ENCODE data around the gene ABHD16B.
"Not testable (repeated sequence)": the region's sequence is repeated elsewhere in the genome, so short reads cannot be mapped to it uniquely, and the experiment has no call there.

Gene ABHD16B

GRCh38 chr20:63856098-63856511, 5.2 kb upstream of the ABHD16B start:
- DNase-seq: no peak

DNA sequence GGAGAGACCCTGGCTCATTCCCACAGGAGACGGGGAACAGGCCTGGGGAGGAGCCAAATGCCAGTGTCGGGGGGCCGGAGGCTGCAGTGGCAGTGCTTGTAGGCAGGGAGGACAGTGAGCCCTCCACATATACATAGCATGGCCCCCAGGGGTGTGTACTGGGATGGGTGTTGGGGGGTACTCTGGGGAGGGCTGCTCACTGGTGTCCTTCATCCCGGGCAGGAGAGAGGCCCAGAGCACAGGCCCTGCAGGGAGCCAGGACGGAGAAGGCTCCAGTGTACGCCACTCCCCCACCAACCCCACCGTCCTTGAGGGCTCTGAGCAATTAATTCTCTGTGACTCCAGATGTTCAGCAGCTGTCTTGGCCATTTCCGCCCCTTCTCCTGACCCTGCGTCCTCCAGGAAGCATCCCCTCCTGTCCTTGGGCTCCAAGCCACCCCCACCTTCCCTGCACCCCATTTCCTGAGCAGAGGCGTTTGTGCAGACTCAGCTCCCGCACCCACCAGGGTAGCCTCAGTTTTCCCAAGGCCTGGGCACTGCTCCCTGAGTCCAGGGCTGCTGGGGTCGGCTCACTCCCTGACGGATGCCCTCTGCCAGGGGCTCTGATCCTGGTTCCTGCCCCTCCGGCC, 3.4 kb upstream of the ABHD16B start:
- DNase-seq: no peak

DNA sequence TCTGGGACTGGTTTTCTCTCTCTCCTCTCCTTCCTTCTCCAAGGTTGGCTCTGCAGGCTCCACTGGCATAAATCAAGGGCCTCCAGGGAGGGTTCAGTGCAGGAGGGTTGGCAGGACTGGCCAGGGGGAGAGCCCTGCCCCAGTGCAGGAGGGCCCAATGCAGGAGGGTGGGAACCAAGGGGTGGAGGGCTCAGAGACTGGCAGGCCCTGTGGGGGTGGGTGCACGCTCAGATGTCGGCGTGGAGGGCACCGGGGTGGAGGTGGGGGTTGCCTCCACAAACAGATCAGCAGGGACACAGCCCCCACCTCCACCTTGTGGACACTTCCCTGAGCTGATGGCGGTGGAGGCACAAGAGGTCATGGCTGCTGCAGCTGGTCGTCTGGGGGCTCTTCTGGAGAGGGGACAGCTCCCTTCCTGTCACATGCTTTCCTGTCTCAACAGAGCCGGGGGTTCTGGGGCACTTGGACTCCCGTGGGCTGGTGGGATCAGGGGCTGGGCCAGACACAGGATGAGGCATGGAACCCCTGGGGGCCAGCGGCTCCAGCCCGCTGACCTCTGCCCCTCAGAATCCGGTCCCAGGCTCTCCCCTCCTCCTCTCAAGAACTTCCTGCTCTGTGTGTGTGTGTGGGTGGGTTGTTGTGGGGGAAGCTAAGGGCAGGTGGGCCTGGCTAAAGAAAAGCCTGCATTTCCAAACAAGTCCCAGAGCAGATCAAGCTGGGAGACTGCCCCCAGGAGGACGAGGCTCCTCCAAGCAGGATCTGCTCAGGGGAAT, 2.7 kb upstream of the ABHD16B start:
- no peak for DNase-seq

DNA sequence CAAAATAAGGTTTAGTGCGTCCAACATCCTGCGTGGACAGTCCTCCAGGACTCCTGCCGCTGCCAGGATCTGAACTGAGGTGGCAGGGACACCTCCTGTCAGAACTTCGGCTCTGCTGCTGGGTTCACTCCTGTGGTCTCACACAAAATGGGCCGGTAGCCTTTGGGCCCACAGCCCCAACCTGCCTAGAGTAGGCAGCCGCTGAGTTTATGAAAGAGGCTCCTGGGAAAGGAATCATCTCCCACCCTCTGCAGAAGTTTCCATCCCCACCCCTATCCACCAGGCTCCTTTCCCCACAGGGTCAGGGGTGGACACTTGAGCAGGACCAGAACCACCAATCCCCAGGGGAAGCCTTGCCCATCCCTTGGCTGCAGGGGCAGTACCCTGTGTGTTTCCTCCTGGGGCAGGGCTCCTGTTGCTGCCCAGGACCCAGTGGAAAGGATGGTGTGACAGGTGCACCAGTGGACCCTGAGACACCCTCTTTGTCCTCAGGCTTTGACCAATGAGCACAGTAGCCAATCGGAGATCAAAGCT, 2.1 kb upstream of the ABHD16B start:
- DNase-seq: peak in 1 of 2 experiments; percentile 27

DNA sequence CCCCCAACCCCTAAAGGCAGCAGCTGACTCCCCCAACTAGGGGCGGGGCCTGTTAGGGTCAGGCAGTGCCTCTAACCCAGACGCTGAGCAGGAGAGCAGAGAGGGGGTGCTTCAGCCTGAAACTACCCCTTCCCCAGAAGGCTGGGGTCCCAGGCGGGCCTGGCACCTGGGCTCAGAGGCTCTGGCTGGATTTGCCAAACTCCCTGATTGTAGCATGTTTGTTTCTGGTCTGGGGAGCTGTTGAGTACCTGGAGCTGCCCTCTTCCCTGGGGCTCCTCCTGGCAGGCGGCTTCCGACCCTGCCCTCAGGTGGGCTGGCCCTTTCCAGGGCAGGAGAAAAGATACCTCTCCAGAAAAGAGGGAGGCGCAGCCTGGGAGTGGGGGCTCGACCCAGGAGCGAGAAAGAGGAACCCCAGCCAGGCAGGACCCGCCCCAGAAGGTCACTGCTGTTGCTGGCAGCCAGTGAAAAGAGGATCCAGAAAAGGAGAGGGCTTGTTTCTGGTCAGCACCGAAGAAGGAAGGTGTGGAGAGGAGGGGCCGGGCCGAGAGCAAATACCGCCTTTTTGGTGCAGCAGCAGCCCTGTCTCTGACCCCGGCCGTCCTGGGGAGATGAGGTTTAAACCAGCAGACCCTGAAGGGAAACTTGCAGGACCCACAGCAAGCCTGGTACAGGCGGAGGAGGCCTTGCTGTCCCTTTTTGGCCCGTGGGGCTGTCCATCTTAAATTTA, 810 bp upstream of the ABHD16B start:
- DNase-seq: no peak

- no peak for DNase-seq
These were observed 943 bp downstream of the ABHD16B start for GRCh38 chr20:63861981-63862901.

- DNase-seq: no peak
These were observed 1.9 kb downstream of the ABHD16B start for GRCh38 chr20:63863021-63863797.

DNA sequence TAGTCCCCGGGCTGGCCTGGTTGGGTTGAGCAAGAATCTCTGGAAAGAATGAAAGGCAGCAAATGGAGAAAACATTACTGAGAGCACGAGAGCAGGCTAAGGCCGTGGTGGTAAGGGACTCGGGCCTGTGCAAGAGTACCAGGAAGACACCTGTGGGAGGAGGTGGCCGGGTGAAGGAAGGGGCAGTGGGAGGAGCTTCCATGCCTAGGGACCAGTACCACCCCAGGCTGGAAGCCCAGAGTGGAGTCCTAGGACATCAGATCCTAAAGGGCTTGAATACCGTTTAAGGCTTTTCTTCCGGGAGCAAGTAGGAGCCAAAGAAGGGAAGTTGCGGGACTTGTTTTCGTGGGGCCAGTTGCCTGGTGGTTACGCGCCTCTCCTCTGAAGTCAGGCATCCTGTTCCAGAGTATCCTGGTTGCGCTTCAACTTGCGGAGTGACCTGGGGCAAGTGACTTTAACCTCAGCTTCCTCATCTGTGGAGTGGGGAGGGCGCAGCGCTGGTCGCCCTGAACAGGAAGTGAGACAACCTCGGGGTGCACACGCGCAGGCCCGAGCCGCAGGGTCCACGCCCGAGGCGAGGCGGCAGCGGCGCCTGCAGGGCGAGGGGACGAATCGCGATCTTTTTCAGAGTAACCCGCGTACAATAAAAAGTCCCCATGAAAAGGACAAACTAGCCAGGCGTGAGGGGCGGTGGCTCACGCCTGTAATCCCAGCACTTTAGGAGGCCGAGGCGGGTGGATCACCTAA, 2.7 kb downstream of the ABHD16B start:
- peak; percentile 70 to 86 for DNase-seq

DNA sequence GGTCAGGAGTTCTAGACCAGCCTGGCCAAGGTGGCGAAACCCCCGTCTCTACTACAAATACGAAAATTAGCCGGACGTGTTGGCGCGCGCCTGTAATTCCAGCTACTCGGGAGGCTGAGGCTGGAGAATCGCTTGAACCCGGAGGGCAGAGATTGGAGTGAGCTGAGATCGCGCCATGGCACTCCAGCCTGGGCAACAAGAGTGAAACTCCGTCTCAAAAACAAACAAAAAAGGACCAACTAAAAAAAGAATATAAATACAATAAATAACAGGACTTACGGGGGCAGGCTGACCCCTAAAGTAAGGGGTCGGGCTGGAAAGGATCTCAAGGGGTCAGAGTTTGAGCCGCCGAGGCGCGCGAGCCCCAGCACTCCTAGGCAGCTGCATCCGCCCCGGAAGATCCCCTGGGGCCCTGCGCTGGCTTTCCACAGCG, 3.3 kb downstream of the ABHD16B start:
- no peak for DNase-seq

GRCh38 chr20:63864978-63865640, 3.8 kb downstream of the ABHD16B start, which contains the start of gene TPD52L2:
Gene TPD52L2, plus strand, starts transcription at chr20:63865270. Its CDS starts 96 bp downstream, at chr20:63865366.
- DNase-seq: peak; percentile 100

- not testable (repeated sequence) for DNase-seq
These were observed 5.7 kb downstream of the ABHD16B start for GRCh38 chr20:63867042-63867441.

- DNase-seq: no peak
These were observed 7.0 kb downstream of the ABHD16B start for GRCh38 chr20:63868264-63868663.

DNA sequence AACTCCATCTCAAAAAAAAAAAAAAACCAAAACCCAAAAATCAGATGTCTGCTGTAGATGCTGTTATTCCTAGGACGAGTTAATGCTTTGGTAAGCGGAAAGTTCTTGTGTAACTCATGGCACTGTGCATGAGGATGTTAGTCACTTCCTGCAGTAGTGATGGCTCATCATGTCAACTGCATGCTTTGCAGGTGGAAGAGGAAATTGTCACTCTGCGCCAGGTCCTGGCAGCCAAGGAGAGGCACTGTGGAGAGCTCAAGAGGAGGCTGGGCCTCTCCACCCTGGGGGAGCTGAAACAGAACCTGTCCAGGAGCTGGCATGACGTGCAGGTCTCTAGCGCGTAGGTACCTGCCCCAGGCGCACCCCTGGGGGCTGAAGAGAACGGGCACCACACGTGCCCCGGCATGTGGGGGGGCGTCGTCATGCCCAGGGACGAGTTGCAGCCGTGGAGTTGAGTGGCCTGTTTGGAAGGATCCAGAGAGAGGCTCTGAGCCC, 12.2 kb downstream of the ABHD16B start:
- DNase-seq: no peak

GRCh38 chr20:63874241-63874640, 12.9 kb downstream of the ABHD16B start:
- DNase-seq: not testable (repeated sequence)

DNA sequence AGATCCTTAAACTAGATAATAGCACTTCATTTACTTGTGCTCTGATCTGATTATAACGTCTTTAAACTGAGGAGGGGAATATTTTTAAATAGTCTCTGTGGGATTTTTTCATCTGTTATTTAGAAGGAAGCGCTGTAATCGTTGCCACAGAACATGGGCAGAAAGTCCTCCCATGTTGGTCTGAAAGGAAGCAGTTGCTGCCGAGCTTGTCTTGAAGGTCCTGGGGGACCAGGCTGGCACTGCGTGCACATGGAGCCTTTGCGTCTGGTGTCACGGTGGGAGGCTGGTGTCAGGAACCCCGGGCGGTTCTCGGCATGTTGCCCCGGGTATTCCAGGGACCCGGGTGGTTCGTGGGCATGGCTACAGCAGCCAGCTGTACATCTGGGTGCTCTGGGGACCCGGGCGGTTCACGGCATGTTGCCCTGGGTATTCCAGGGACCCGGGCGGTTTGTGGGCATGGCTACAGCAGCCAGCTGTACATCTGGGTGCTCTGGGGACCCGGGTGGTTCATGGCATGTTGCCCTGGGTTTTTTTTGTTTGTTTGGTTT, 15.3 kb downstream of the ABHD16B start:
- DNase-seq: no peak

GRCh38 chr20:63877755-63878470, 16.6 kb downstream of the ABHD16B start:
- no peak for DNase-seq

GRCh38 chr20:63878899-63879663, 17.8 kb downstream of the ABHD16B start:
- DNase-seq: no peak

DNA sequence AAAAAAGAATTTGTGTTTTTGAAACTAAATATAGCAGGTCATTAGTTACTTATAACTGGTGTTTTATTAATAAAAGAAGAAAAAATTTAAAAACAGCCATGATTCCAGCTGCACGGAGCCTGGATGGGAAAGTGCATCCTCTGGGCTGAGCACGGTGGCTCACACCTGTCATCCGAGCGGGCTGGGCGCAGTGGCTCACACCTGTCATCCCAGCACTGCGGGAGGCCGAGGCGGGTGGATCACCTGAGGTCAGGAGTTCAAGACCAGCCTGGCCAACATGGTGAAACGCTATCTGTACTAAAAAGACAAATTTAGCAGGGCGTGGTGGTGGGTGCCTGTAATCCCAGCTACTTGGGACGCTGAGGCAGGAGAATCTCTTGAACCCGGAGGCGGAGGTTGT, 19.6 kb downstream of the ABHD16B start:
- DNase-seq: not testable (repeated sequence)

Measured in NCI-H1930 (cell line).